HG03354 (cell line): ENCODE data around the gene SLC6A5.
"Not testable (repeated sequence)": the region's sequence is repeated elsewhere in the genome, so short reads cannot be mapped to it uniquely, and the experiment has no call there.

Experiments
- ATAC-seq: cut with Tn5 transposase; IDR thresholded peaks from one replicate; pipeline ENCODE4 v1.9.1; 2021; ENCODE audit warnings: mild to moderate bottlenecking; ENCODE audit not compliant: unreplicated experiment, poor library complexity, severe bottlenecking

SLC6A5 gene

DNA sequence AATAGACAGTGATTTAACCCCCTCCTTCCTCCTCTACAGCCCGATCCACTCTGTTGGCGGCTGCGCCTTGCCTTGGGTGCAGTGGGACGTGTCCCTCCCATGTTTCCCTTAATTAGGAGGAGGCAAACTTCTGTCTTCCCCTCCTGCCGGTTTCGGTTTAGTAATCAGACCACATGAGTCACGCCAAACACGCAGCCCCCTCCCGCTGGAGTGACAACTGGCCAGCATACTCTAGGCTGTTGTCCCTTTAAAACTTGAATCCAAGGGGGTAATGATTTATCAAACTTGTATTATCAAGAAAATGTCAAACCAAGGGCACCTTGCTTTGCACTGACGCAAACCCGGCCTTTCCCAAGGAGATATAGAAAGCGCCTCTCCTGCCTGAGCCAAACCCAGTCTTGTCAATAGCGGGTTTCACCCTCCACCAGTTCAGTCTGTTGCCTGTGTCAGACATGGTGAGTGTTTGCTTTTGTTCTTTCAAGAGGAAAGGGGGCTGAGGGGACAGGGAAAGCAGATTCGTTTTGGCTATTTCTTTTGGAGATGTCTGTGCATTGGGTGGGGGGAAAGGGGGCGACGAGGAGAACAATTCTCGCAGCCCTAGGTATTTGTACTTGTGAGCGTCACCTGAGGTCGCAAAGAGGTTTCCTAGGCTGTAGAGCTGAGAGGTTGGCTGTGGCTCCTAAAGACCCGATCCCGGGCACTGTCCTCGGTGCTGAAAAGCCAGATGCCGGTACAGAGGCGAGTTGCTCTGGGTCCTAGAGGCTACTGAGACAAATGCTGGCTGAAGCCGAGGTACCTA lies at the start of gene SLC6A5:
SLC6A5 (plus strand) TSS at position 388 of the 799 bp plus-strand sequence; CDS start at position 453, 65 bp downstream.
- ATAC-seq: no peak

DNA sequence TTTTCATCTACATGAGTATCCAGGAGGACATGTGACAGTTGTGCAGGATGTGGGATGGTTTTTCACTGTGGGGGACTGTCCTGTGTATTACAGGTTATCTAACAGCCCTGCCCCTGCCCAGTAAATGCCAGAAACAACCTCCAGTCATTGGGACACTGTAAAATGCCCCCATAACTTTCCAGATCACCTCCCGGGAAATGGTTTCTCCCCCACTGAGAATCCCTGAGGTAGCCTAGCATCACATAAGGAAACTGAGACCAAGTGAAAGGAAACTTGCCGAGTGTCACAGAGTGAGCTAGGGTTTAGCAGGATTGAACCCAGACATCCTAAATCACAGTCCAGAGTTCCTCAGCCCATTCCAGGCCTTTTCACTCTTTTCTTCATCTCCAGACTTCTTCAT lies 48.3 kb upstream of the SLC6A5 start:
- no peak for ATAC-seq

DNA sequence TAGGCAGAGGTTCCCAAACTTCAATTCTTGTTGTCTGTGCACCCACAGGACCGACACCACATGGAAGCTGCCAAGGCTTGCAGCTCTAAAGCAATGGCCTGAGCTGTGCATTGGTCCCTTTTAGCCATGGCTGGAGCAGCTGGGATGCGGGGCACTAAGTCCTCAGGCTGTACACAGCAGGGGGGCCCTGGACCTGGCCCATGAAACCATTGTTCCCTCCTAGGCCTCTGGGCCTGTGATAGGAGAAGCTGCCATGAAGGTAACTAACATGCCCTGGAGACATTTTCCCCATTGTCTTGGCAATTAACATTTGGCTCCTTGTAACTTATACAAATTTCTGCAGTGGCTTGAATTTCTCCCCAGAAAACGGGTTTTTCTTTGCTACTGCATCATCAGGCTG lies 43.6 kb upstream of the SLC6A5 start:
- no peak for ATAC-seq

DNA sequence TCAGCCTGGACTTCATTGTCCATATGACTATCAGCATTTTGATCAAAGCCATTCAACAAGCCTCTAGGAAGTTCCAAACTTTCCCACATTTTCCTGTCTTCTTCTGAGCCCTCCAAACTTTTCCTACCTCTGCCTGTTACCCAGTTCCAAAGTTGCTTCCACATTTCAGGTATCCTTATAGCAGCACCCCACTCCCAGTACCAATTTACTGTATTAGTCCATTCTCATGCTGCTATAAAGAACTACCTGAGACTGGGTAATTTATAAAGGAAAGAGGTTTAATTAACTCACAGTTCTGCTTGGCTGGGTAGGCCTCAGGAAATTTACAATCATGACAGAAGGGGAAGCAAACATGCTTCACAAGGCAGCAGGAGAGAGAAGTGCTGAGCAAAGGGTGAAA lies 43.0 kb upstream of the SLC6A5 start:
- ATAC-seq: not testable (repeated sequence)

DNA sequence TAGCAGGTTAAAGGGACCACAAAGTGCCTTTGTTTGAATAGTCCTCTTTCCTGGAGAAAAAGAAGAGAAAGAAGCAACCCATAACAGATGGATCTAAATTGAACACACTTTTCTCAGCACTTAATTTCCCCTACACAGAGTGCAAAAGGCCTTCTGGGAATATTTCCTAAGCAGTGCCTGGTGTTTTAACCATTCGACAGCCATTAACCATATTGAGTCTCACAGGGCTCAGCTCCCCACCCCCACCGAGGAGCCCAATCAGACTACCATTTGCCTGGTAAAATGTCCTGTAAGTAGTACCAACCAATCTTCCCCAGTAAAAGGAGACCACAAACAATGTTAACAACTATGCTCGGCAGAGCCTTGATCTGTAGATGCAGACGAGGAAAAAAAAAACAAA lies 40.7 kb upstream of the SLC6A5 start:
- ATAC-seq: no peak

DNA sequence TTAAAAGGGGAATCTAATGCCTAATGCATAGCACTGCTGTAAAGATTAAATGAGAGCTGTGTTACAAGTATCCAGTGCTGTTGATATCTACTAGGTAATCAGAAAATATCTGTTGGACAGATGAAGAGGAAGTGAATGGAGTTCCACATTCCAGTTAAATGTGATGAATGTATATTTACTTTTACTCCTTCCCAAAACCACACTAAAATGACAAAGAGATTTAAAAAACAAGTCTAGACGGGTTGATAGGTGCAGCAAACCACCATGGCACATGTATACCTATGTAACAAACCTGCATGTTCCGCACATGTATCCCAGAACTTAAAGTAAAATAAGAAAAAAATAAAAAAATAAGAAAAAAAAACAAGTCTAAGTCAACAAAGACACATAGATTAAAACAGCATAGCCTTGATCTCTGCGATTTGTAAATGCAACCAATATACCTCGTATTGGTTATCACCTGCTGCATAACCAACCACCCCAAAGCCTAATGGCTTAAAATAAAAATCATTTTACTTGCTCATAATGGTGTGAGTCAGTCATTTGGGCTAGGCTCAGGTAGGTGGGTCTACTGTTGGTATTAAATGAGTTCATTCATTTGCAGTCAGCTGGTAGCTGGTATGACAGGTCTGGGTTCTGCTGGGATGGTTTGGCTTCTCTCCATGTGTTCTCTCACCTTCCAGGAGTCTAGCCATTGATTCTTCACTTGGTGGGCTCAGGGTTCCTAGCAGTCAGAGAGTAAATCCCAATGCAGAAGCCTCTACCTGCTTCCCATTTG lies 39.7 kb upstream of the SLC6A5 start:
- no peak for ATAC-seq

DNA sequence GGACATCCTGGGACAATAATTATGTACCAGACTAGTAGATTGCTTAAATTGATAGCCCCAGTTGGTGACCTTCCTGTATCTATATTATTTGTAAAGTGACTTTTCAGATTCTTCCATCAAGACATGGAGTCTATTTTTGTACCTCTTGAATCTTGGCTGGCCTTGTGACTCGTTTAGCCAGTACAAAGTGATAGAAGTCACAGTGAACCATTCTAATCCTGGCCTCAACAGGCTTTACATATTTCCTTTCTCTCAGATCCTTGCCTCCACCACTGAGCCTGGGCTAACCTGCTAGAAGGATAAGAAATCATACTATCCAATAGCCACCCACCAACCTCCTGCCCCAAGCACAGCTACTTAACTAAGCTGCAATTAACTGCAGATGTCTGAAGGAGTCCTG lies 37.5 kb upstream of the SLC6A5 start:
- ATAC-seq: no peak

DNA sequence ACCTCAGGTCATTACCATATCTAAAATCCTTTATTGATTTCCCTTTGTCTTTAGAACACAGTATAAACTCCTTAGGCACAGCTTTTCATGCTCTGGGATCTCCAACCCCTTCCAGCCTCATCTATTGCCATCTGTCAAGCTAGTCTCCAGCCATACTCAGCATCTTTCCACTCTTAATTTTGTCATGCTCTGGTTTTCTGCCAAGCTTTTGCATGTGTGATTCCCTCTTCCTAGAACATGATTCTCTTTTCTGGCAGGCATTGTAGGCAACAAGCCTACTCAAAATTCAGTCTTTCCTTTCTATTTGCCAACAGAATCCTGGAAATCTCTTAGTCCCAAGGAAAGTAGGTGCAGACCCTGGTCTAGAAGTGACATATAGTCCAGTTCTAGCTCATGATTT lies 35.5 kb upstream of the SLC6A5 start:
- ATAC-seq: no peak

DNA sequence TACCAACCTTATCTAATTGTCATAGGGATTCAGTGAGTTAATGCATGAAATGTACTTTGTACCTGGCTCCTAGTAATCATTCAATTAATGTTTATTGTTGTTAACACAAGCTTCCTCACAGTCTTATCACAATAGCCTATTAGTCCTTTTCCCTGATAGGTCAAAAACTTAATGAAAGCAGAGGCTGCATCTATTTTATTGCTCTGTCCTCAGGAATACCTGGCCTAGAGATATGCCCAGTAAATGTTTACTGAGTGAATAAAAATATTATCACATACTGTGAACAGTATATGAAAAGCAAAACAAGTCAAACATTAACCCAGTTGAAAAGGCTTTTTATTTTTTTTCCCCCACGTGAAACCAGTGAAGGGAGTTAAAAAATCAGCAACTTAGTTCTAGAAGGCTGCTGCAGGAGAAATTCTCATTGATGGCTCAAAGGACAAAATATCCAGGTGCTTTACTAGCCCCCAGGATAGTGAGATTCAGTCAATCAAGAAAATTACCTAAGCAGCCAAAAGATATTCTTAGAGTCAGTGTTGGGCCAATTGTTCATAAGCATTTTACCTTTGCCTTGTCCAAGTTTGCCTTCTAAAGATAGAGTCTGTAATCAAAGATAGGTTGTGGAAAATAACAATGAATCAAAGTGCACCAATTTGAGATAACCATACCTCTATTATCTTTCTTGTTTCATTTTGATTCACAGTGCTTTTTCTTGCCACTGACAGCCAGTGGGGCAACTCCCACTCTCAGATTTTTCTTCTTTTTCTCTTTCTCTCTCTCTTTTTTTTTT lies 34.4 kb upstream of the SLC6A5 start:
- ATAC-seq: no peak

DNA sequence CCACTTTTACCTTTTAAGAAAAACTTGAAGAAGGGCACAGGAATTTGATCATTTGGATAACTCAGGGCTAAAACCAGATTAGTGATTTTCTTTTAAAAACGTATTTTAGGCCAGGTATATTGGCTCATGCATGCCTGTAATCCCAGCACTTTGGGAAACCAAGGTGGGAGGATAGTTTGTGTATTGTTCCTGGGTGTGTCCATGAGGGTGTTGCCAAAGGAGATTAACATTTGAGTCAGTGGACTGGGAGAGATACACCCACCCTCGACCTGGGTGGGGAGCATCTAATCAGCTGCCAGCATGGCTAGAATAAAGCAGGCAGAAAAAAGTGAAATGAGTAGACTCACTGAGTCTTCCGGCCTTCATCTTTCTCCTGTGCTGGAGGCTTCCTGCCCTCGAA lies 33.3 kb upstream of the SLC6A5 start:
- not testable (repeated sequence) for ATAC-seq

DNA sequence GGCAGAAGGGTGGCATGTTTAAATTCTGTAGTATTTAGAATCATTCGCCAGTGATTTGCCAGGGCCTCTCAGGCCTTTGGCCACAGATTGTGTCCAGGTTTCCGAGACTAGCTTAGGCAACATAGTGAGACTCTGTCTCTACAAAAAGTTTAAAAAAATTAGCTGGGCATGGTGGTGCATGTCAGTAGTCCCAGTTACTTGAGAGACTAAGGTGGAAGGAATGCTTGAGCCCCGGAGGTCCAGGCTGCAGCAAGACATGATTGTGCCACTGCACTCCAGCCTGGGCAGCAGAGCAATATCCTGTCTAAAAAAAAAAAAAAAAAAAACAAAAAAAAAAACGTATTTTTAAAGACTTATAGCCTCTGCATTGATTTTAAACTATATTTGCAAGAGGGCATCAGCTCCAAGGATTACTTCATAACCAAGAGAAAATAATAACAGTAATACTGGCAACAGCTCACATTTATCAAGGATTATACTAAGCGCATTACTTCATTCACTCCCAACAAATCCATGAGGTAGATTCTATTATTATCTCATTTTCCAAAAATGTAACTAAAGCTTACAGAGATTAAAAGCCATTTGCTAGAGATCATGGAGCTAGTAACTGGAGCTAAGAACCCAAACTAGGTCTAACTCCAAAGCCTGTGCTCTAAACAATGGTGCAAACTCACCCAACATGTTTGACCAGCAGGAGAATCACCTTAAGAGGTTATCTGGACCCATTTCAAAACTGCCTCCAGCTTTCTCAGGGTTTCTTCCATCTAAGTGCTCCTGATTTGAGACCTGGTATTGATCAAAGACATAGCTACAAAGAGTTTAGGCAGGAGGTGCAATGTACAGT lies 32.6 kb upstream of the SLC6A5 start:
- ATAC-seq: no peak

DNA sequence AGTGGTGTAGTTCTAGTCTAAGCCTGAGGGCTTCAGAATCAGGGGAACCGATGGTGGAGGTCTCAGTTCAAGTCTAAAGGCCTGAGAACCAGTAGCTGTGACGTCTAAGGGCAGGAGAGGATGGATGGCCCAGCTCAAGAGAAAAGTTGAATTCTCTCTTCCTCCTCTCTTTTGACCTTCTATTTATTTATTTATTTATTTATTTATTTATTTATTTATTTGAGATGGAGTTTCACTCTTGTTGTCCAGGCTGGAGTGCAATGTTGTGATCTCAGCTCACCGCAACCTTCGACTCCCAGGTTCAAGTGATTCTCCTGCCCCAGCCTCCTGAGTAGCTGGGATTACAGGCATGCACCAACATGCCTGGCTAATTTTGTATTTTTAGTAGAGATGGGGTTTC lies 19.7 kb upstream of the SLC6A5 start:
- not testable (repeated sequence) for ATAC-seq

DNA sequence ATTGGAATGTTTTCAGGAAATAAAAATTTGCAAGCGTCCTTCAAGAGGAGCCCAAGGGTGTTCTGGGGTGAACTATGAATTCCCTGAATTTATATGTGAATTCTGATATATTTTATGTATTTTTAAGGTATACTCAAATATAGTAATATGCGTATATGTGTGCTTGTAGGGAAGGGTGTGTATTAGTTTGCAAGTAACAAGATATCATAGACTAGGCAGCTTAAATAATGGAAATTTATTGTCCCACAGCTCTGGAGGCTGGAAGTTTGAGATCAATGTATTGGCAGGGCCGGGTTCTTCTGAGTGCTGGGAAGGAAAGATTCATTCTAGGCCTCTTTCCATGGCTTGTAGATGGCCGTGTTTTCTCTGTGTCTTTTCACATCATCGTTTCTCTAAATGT lies 16.2 kb upstream of the SLC6A5 start:
- ATAC-seq: no peak

DNA sequence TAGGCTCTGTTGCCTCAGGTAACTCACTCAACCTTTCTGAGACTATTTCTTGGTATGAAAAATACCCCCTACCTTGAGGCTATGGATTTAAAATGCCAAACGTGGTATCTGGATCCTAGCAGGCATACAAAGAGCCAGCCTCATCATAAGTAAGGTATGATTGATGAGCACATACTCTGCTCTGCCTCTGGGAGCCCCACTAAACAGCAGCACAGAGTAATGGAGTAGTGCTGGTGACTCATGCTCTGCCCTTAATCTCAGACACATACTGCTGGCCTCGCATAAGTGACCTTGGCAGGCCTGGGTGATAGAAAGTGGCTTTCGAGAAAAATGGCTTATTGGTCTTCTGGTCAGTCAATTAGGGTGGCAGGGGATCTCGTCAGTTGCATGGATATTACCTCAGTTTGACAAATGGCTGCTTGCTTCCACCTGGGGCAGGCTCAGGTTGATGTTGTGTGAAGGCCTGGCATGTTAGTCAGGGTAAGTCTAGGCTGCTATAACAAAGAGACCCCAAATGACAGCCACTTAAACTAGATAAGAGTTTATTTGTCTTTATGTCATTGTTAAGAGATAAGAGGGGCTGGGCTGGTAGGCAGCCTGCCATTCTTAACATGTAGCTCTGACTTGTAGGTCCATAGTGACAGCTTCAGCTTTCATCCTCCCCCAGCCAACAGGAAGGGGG lies 15.2 kb upstream of the SLC6A5 start:
- ATAC-seq: no peak

DNA sequence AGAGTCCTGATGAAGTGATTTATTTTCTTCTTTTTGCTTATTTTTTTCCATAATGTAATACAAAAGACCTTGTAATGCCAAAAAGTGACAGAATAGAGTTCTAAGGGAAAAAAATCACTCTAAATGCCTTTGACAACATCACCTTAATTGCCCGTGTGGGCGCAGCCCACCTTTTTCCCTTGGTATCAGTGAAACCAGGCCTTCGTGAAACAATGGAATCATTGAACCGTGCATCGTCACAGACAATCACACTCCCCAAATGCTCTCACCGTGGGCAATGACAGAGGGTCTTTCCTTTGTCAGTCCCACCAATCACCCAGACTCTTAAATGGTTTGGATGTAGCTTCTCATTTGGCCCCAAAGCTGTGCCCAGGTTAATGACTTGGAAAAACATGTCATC lies 9.6 kb upstream of the SLC6A5 start:
- ATAC-seq: no peak

DNA sequence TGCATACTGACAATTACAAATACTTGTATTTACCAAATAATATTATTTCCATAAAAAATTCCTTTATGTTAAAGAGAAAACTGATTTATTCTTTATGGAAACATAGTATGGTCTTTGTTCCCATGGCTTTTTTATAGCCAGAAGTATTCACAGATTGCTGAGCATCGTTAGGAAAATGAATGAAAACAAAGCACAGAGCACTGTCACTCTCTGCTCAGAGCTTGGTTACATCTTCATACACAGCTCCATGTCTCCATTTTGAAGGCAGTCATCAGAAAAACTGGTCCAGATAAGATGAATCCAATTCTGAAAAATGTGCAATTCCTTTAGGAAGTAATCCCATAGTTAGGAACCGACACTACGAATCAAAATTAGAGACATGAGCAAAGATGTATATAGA lies 9.0 kb upstream of the SLC6A5 start:
- no peak for ATAC-seq

DNA sequence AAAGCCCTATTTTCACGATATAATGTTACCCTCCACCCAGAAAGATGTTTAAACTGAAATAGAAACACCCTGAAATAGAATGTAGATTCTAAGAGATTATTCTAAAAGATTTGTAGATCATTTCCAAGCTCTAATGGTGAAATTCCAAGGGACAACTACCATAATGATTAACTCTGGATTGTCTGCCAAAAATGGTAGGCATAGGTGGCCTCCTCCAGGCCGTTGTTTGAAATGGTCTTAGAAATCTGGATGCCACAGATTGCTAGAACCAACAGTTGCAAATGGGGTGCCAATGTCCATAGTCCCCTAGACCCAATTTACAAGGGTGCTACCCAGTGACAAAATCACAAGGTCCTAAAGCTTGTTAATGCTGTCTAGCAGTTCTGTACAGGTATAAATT lies 6.7 kb upstream of the SLC6A5 start:
- no peak for ATAC-seq

DNA sequence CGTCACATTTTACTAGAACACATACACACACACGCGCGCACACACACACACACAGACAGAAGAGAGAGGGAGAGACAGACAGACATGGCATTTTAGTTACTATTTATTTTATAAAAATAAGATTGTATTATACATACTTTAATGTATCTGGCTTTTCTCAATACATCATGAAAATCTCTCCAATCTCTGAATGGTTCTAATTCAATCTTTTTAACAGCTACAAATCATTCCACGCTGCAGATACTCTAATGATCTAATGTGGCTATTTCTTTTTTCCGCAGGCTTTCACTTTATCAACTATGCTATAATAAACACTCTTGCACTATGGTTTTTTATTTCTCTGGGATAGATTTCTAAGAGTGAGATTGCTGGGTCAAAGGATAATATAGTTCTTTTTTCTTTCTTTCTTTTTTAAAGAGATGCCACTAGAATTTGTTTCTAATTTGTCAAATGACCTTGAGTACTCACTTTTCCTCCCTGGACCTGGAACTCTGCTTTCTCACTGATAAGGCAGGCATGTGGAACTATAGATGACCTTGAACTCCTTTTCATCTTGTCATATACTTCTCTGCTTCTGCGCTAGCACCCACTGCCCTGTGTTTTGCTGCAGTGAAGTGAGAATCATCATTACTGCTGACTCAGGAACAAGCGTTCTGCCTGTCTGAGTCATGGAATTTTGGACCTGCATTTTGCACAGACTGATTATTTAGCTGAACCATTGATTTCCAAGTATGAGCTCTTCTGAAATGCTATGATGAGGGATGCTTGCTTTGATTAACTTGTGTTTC lies 4.9 kb upstream of the SLC6A5 start:
- no peak for ATAC-seq
